Common myeloid progenitor, CD34-positive (primary cell): ENCODE data around the gene LSM7.
A peak's percentile ranks its signal among the peaks of the same experiment; 100 is the strongest.

ENCODE experiments used
- CTCF ChIA-PET: fragments of 350-600 bp; sonication (Branson Sonifier 250); formaldehyde crosslinking; loops from one replicate; lab custom pipeline; 2021; ENCODE audit warnings: antibody characterized with exemption; lab: Charles Lee
- POLR2A ChIA-PET: fragments of 350-600 bp; sonication (Branson Sonifier 250); formaldehyde crosslinking; loops from one replicate; lab custom pipeline; 2021; ENCODE audit warnings: antibody characterized with exemption; lab: Charles Lee
- DNase-seq, 3 donors: peaks; one replicate each; pipeline versions ENCODE4 v3.0.0 to v3.0.0-alpha.2; 2013
- H3K27ac ChIP-seq, 2 experiments: 1 replicate in 1 of 2; 2 replicates in 1 of 2; pipeline ENCODE4 v1.7.0; 2013; ENCODE audit warnings: inconsistent platforms in 2 of 2, low read length in 2 of 2, mild to moderate bottlenecking in 2 of 2, low read depth in 1 of 2, moderate library complexity in 1 of 2; ENCODE audit not compliant: severe bottlenecking in 2 of 2, insufficient read depth in 1 of 2, poor library complexity in 1 of 2
- H3K27me3 ChIP-seq, 5 experiments: replicated peaks in 2 of 5; 1 replicate in 3 of 5; 2 replicates in 2 of 5; pipeline versions ENCODE4 v1.6.1 to v1.7.0; 2013; ENCODE audit warnings: low read length in 4 of 5, mild to moderate bottlenecking in 2 of 5, moderate library complexity in 2 of 5, inconsistent platforms in 1 of 5; ENCODE audit not compliant: insufficient read depth in 5 of 5, control insufficient read depth in 4 of 5
- H3K36me3 ChIP-seq, 4 experiments: 1 replicate in 2 of 4; 2 replicates in 2 of 4; pipeline versions ENCODE4 v1.6.1 to v1.7.0; 2013; ENCODE audit warnings: low read length in 3 of 4, control low read depth in 1 of 4, mild to moderate bottlenecking in 1 of 4; ENCODE audit not compliant: control insufficient read depth in 4 of 4, insufficient read depth in 4 of 4
- H3K4me1 ChIP-seq, 4 experiments: 1 replicate in 3 of 4; 2 replicates in 1 of 4; pipeline versions ENCODE4 v1.6.1 to v1.7.1; 2013; ENCODE audit warnings: low read length in 3 of 4, mild to moderate bottlenecking in 3 of 4, control low read depth in 1 of 4, inconsistent platforms in 1 of 4, moderate library complexity in 1 of 4; ENCODE audit not compliant: control insufficient read depth in 4 of 4, insufficient read depth in 4 of 4; ENCODE audit errors: control extremely low read depth in 1 of 4
- H3K4me3 ChIP-seq, 7 experiments: 1 replicate in 4 of 7; 2 replicates in 3 of 7; pipeline versions ENCODE4 v1.5.1 to v1.7.0; 2013; ENCODE audit warnings: mild to moderate bottlenecking in 7 of 7, low read length in 6 of 7, moderate library complexity in 6 of 7, inconsistent platforms in 2 of 7, low read depth in 2 of 7, control low read depth in 1 of 7; ENCODE audit not compliant: insufficient read depth in 4 of 7, control insufficient read depth in 1 of 7; ENCODE audit errors: extremely low read depth in 1 of 7
- H3K9me3 ChIP-seq, 5 experiments: 1 replicate in 4 of 5; 2 replicates in 1 of 5; pipeline versions ENCODE4 v1.6.1 to v1.7.1; 2013; ENCODE audit warnings: low read length in 4 of 5, mild to moderate bottlenecking in 2 of 5, inconsistent platforms in 1 of 5, low read depth in 1 of 5, moderate library complexity in 1 of 5; ENCODE audit not compliant: control insufficient read depth in 4 of 5, insufficient read depth in 2 of 5; ENCODE audit errors: control extremely low read depth in 1 of 5
- WGBS: methylation state at CpG from one replicate; pipeline ENCODE4 v1.1.5; 2013; ENCODE audit not compliant: insufficient coverage; 5-methylcytosine and 5-hydroxymethylcytosine counted together

LSM7 gene

GRCh38 chr19:2365201-2365970, 37.0 kb upstream of the LSM7 start:
- H3K9me3 ChIP-seq: peaks cover 0 to 8% (median 4%) of the 10 kb centered on the region in 5 experiments
- CTCF ChIA-PET: interaction anchor here (0.6 to 1.1 kb wide), 5 partner anchors 7 to 126 kb away, joined by 3 read pairs; no protein-coding TSS in a partner anchor
- peak in 2 of 3 donors; percentile 36 to 59 for DNase-seq
- H3K4me3 ChIP-seq: peak overlapping the region in 3 of 7 experiments; percentile 26 to 42 (median 37)
- 8% methylated on average over 5 of the region's 10 CpGs for WGBS
- H3K4me1 ChIP-seq: peaks cover 0 to 53% (median 20%) of the 10 kb centered on the region in 4 experiments
- POLR2A ChIA-PET: interaction anchor here (0.6 to 1.3 kb wide), 2 partner anchors 33 to 335 kb away, joined by 3 read pairs; no protein-coding TSS in a partner anchor
- peaks cover 0 to 4% (median 0%) of the 10 kb centered on the region in 5 experiments for H3K27me3 ChIP-seq
- H3K27ac ChIP-seq: no peak overlapping the region
- H3K36me3 ChIP-seq: no peaks in the 10 kb centered on the region

- ChIA-PET POLR2A (no interaction called here), CTCF (interaction anchor here (1.2 kb wide), 1 partner anchor 28 kb away, joined by 4 read pairs; no protein-coding TSS in a partner anchor)
- Histone ChIP-seq H3K27me3 (peaks cover 0 to 6% (median 0%) of the 10 kb centered on the region in 5 experiments), H3K9me3 (no peaks in the 10 kb centered on the region), H3K4me3 (no peak overlapping the region), H3K4me1 (peaks cover 0 to 59% (median 22%) of the 10 kb centered on the region in 4 experiments), H3K27ac (no peak overlapping the region), H3K36me3 (no peaks in the 10 kb centered on the region)
- no peak for DNase-seq
- WGBS: 96% methylated on average over 5 of the region's 17 CpGs
These were observed 35.0 kb upstream of the LSM7 start for GRCh38 chr19:2363419-2363818.

- 96% methylated on average over 15 of the region's 15 CpGs for WGBS
- peaks cover 0 to 6% (median 0%) of the 10 kb centered on the region in 5 experiments for H3K27me3 ChIP-seq
- H3K4me3 ChIP-seq: no peak overlapping the region
- ChIA-PET POLR2A (no interaction called here), CTCF (interaction anchor here (1.1 kb wide), 1 partner anchor 40 kb away, joined by 3 read pairs; no protein-coding TSS in a partner anchor)
- H3K27ac ChIP-seq: no peak overlapping the region
- peaks cover 0 to 59% (median 22%) of the 10 kb centered on the region in 4 experiments for H3K4me1 ChIP-seq
- no peaks in the 10 kb centered on the region for H3K9me3 ChIP-seq
- DNase-seq: no peak
- H3K36me3 ChIP-seq: no peaks in the 10 kb centered on the region
These were observed 34.5 kb upstream of the LSM7 start for GRCh38 chr19:2362970-2363300.

- 89% methylated on average over 10 of the region's 11 CpGs for WGBS
- ChIA-PET POLR2A (no interaction called here), CTCF (interaction anchor here (1.1 kb wide), 1 partner anchor 39 kb away, joined by 3 read pairs; no protein-coding TSS in a partner anchor)
- Histone ChIP-seq H3K36me3 (no peaks in the 10 kb centered on the region), H3K27me3 (peaks cover 0 to 6% (median 0%) of the 10 kb centered on the region in 5 experiments), H3K4me3 (peak overlapping the region in 1 of 7 experiments; percentile 53), H3K27ac (no peak overlapping the region), H3K4me1 (peaks cover 0 to 59% (median 22%) of the 10 kb centered on the region in 4 experiments), H3K9me3 (no peaks in the 10 kb centered on the region)
- no peak for DNase-seq
These were observed 33.9 kb upstream of the LSM7 start for GRCh38 chr19:2362046-2362969.

GRCh38 chr19:2361246-2362045, 33.1 kb upstream of the LSM7 start:
- H3K36me3 ChIP-seq: no peaks in the 10 kb centered on the region
- WGBS: 24% methylated on average over 20 of the region's 24 CpGs
- peaks cover 0 to 59% (median 22%) of the 10 kb centered on the region in 4 experiments for H3K4me1 ChIP-seq
- H3K27ac ChIP-seq: no peak overlapping the region
- POLR2A ChIA-PET: no interaction called here
- no peaks in the 10 kb centered on the region for H3K9me3 ChIP-seq
- peaks cover 0 to 6% (median 0%) of the 10 kb centered on the region in 5 experiments for H3K27me3 ChIP-seq
- peak in 2 of 3 donors; percentile 76 to 86 for DNase-seq
- peak overlapping the region in 2 of 7 experiments; percentile 39 to 53 for H3K4me3 ChIP-seq
- CTCF ChIA-PET: no interaction called here

GRCh38 chr19:2360833-2361232, 32.4 kb upstream of the LSM7 start:
- CTCF ChIA-PET: no interaction called here
- WGBS: no CpG with 5 or more reads among the region's 11 CpGs

More at GRCh38 chr19:2360833-2361232, 32.4 kb upstream of the LSM7 start:
- H3K9me3 ChIP-seq: no peaks in the 10 kb centered on the region
- H3K36me3 ChIP-seq: peaks cover 0 to 2% (median under 1%) of the 10 kb centered on the region in 4 experiments
- H3K27me3 ChIP-seq: peaks cover 0 to 6% (median 0%) of the 10 kb centered on the region in 5 experiments
- H3K27ac ChIP-seq: no peak overlapping the region
- DNase-seq: peak in 1 of 3 donors; percentile 77
- no peak overlapping the region for H3K4me3 ChIP-seq
- POLR2A ChIA-PET: no interaction called here
- H3K4me1 ChIP-seq: peaks cover 0 to 58% (median 20%) of the 10 kb centered on the region in 4 experiments
